ENCODE measurements around the gene SEMA4D.

The SEMA4D gene

DNA sequence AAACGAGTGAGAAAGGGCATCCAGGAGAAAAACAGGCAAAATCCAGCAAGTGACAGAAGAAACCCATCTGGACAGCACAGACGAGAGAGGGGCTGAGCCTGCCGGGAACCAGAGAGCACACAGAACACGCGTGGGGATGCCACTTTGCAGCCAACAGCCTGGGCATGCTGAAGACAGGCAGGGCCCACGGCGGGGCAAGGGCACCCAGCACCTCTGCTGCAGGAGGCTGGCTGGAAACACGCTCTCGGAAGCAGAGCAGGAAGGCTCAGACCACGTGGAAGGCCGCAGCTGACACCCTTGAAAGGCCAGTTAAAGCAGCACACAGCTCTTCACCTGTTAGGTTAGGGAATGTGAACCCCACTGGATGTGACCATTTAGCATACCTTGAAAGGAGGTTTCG lies 103.5 kb downstream of the SEMA4D start:
- Histone ChIP-seq H2BK120ac (ENCODE audit: low read depth, low read length) (no peak overlapping the region), H3K79me1 (ENCODE audit: low read depth, low read length) (no peaks in the 10 kb centered on the region), H4K8ac (ENCODE audit: low read depth, low read length) (no peak overlapping the region), H3K23ac (ENCODE audit: low read depth, low read length, poor library complexity) (no peak overlapping the region), H3K4ac (ENCODE audit: low read length) (no peak overlapping the region), H2AK5ac (ENCODE audit: low read depth, low read length) (no peak overlapping the region), H3K9ac (ENCODE audit: low read depth, low read length, poor library complexity) (no peak overlapping the region), H3K27me3 (ENCODE audit: control insufficient read depth in 3 of 3, insufficient read depth in 3 of 3, low read depth in 1 of 3, low read length in 3 of 3) (no peaks in the 10 kb centered on the region), H3K27ac (replicated peaks; ENCODE audit: low read length) (no peak overlapping the region), H2BK5ac (ENCODE audit: low read length) (no peak overlapping the region), H3K4me3 (ENCODE audit: low read length in 2 of 2) (no peak overlapping the region), H2AFZ (ENCODE audit: low read length) (no peak overlapping the region), H3K9me3 (replicated peaks in 1 of 2; ENCODE audit: control insufficient read depth in 2 of 2, insufficient read depth in 1 of 2, low read depth in 1 of 2, low read length in 2 of 2) (no peaks in the 10 kb centered on the region), H3K14ac (ENCODE audit: low read length) (no peak overlapping the region), H3K4me2 (ENCODE audit: insufficient read depth, low read length, poor library complexity, severe bottlenecking) (no peak overlapping the region), H3K18ac (ENCODE audit: low read length) (no peak overlapping the region), H4K91ac (ENCODE audit: low read depth, low read length, poor library complexity) (no peak overlapping the region), H3K36me3 (replicated peaks in 1 of 2; ENCODE audit: control insufficient read depth in 2 of 2, insufficient read depth in 2 of 2, low read length in 2 of 2) (peaks cover 4 to 35% of the 10 kb centered on the region in 2 donors), H2BK12ac (ENCODE audit: low read length) (no peak overlapping the region), H3K4me1 (ENCODE audit: control insufficient read depth in 2 of 2, insufficient read depth in 1 of 2, low read depth in 1 of 2, low read length in 2 of 2) (peaks cover 2 to 4% of the 10 kb centered on the region in 2 donors), H2BK15ac (ENCODE audit: low read length) (no peak overlapping the region)
- DNase-seq (ENCODE audit: low spot score): no peak
- no CpG with 5 or more reads among the region's 12 CpGs for WGBS, 2 donors (ENCODE audit: extremely low coverage in 2 of 2, insufficient read length in 2 of 2, insufficient replicate concordance in 1 of 2)

DNA sequence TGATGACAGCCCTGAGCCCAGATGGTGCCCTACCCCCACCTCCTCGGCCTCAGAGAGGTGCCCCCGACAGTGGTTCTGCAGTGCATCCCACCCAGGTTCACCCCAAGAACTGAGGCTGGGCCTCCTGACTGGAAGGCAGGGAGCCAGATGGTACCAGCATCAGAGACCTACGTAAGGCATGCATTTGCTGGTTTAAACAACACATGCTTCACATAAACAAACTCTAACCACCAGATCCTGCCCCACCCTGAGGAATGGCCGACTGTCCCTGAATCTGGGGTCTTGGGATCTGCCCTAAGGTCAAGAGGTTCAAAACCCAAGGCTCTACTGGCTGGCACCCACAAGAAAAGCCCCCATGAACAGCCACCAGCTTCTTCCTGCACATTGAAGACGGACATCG lies 106.3 kb downstream of the SEMA4D start:
- no peak overlapping the region for H4K8ac ChIP-seq (ENCODE audit: low read depth, low read length)

DNA sequence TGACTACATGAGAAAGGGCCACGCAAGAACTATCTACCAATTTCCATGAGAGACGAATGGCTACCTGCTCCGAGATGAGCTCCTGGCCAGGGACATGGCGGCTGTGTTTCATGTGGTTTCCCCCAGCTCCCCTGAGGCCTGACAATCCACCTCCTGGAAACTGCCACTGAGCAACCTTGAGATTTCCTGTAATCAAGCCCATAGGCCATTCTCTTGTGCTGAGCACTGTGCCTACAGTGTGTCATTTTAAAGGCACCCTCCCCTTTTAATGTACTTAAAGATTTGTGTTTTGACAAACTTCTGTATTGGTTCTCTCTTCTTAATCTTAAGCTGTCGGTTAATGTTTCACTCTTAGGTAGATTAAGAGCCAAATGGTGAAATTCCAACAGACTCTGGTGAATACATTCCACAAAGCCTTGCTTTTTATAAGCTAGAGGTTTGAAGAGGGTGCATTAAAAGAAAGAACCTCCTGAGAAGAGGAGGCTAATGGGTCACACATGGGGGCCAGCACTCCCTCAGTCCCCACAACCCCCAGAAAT lies 107.3 kb downstream of the SEMA4D start:
- no peak overlapping the region for H3K4ac ChIP-seq (ENCODE audit: low read length)
- no peak overlapping the region for H4K91ac ChIP-seq (ENCODE audit: low read depth, low read length, poor library complexity)
- H3K4me3 ChIP-seq (ENCODE audit: low read length in 2 of 2): no peak overlapping the region
- no peak overlapping the region for H2BK5ac ChIP-seq (ENCODE audit: low read length)
- H2AFZ ChIP-seq (ENCODE audit: low read length): no peak overlapping the region
- H3K14ac ChIP-seq (ENCODE audit: low read length): no peak overlapping the region
- no CpG with 5 or more reads among the region's 5 CpGs for WGBS, 2 donors (ENCODE audit: extremely low coverage in 2 of 2, insufficient read length in 2 of 2, insufficient replicate concordance in 1 of 2)
- H2BK12ac ChIP-seq (ENCODE audit: low read length): no peak overlapping the region
- H2BK120ac ChIP-seq (ENCODE audit: low read depth, low read length): no peak overlapping the region
- no peak overlapping the region for H2AK5ac ChIP-seq (ENCODE audit: low read depth, low read length)
- H3K27me3 ChIP-seq (ENCODE audit: control insufficient read depth in 3 of 3, insufficient read depth in 3 of 3, low read depth in 1 of 3, low read length in 3 of 3): no peaks in the 10 kb centered on the region
- no peak overlapping the region for H3K23ac ChIP-seq (ENCODE audit: low read depth, low read length, poor library complexity)
- no peaks in the 10 kb centered on the region for H3K9me3 ChIP-seq (replicated peaks in 1 of 2; ENCODE audit: control insufficient read depth in 2 of 2, insufficient read depth in 1 of 2, low read depth in 1 of 2, low read length in 2 of 2)
- H3K18ac ChIP-seq (ENCODE audit: low read length): no peak overlapping the region
- H2BK15ac ChIP-seq (ENCODE audit: low read length): no peak overlapping the region
- no peak overlapping the region for H3K4me2 ChIP-seq (ENCODE audit: insufficient read depth, low read length, poor library complexity, severe bottlenecking)
- no peak overlapping the region for H4K8ac ChIP-seq (ENCODE audit: low read depth, low read length)
- H3K79me1 ChIP-seq (ENCODE audit: low read depth, low read length): no peaks in the 10 kb centered on the region
- no peak for DNase-seq (ENCODE audit: low spot score)
- no peak overlapping the region for H3K27ac ChIP-seq (replicated peaks; ENCODE audit: low read length)
- H3K9ac ChIP-seq (ENCODE audit: low read depth, low read length, poor library complexity): no peak overlapping the region
- peaks cover 30 to 56% of the 10 kb centered on the region in 2 donors for H3K36me3 ChIP-seq (replicated peaks in 1 of 2; ENCODE audit: control insufficient read depth in 2 of 2, insufficient read depth in 2 of 2, low read length in 2 of 2)
- peaks cover 2 to 4% of the 10 kb centered on the region in 2 donors for H3K4me1 ChIP-seq (ENCODE audit: control insufficient read depth in 2 of 2, insufficient read depth in 1 of 2, low read depth in 1 of 2, low read length in 2 of 2)

More for the DNA sequence above, 106.3 kb downstream of the SEMA4D start:
- Histone ChIP-seq H3K27ac (replicated peaks; ENCODE audit: low read length) (no peak overlapping the region), H3K79me1 (ENCODE audit: low read depth, low read length) (no peaks in the 10 kb centered on the region), H3K4me2 (ENCODE audit: insufficient read depth, low read length, poor library complexity, severe bottlenecking) (no peak overlapping the region), H2AFZ (ENCODE audit: low read length) (no peak overlapping the region), H3K9ac (ENCODE audit: low read depth, low read length, poor library complexity) (no peak overlapping the region), H3K4me1 (ENCODE audit: control insufficient read depth in 2 of 2, insufficient read depth in 1 of 2, low read depth in 1 of 2, low read length in 2 of 2) (peaks cover 2 to 4% of the 10 kb centered on the region in 2 donors), H2BK12ac (ENCODE audit: low read length) (no peak overlapping the region), H3K23ac (ENCODE audit: low read depth, low read length, poor library complexity) (no peak overlapping the region), H4K91ac (ENCODE audit: low read depth, low read length, poor library complexity) (no peak overlapping the region), H2BK120ac (ENCODE audit: low read depth, low read length) (no peak overlapping the region), H2BK5ac (ENCODE audit: low read length) (no peak overlapping the region), H3K9me3 (replicated peaks in 1 of 2; ENCODE audit: control insufficient read depth in 2 of 2, insufficient read depth in 1 of 2, low read depth in 1 of 2, low read length in 2 of 2) (no peaks in the 10 kb centered on the region), H3K4ac (ENCODE audit: low read length) (no peak overlapping the region), H3K4me3 (ENCODE audit: low read length in 2 of 2) (no peak overlapping the region), H2BK15ac (ENCODE audit: low read length) (no peak overlapping the region), H2AK5ac (ENCODE audit: low read depth, low read length) (no peak overlapping the region), H3K27me3 (ENCODE audit: control insufficient read depth in 3 of 3, insufficient read depth in 3 of 3, low read depth in 1 of 3, low read length in 3 of 3) (no peaks in the 10 kb centered on the region), H3K14ac (ENCODE audit: low read length) (no peak overlapping the region), H3K18ac (ENCODE audit: low read length) (no peak overlapping the region), H3K36me3 (replicated peaks in 1 of 2; ENCODE audit: control insufficient read depth in 2 of 2, insufficient read depth in 2 of 2, low read length in 2 of 2) (peaks cover 23 to 53% of the 10 kb centered on the region in 2 donors)
- WGBS, 2 donors (ENCODE audit: extremely low coverage in 2 of 2, insufficient read length in 2 of 2, insufficient replicate concordance in 1 of 2): no CpG with 5 or more reads among the region's 6 CpGs
- DNase-seq (ENCODE audit: low spot score): no peak

DNA sequence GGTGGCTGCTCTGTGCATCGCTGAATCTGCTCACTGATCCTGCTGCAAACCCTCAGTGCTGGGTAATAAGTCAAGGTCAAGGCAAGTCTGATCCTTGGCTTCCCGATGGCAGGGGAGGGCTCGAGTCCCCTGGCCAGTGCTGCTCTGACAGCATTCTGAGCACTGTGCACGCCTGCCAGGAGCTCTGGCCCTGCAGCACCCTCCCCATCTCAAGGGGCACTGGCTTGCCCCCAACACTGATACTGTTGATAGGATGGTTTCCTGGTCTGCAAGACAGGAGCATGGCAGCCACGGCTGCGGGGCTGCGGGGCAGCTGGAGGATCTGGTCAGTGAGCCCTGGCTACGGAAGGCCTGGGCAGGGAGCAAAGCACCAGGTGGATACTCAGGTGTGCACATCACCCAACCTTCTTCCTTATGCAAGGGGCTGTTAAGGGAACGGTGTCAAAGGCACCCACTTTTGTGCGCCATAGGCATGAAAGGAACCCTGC lies 107.8 kb downstream of the SEMA4D start:
- Histone ChIP-seq H3K27ac (replicated peaks; ENCODE audit: low read length) (no peak overlapping the region), H3K23ac (ENCODE audit: low read depth, low read length, poor library complexity) (no peak overlapping the region), H3K4ac (ENCODE audit: low read length) (no peak overlapping the region), H4K8ac (ENCODE audit: low read depth, low read length) (no peak overlapping the region), H3K36me3 (replicated peaks in 1 of 2; ENCODE audit: control insufficient read depth in 2 of 2, insufficient read depth in 2 of 2, low read length in 2 of 2) (peaks cover 30 to 56% of the 10 kb centered on the region in 2 donors), H3K4me1 (ENCODE audit: control insufficient read depth in 2 of 2, insufficient read depth in 1 of 2, low read depth in 1 of 2, low read length in 2 of 2) (peaks cover 2 to 4% of the 10 kb centered on the region in 2 donors), H4K91ac (ENCODE audit: low read depth, low read length, poor library complexity) (no peak overlapping the region), H3K14ac (ENCODE audit: low read length) (peak overlapping the region; percentile 87), H2BK120ac (ENCODE audit: low read depth, low read length) (peak overlapping the region; percentile 75), H2BK15ac (ENCODE audit: low read length) (no peak overlapping the region), H3K4me3 (ENCODE audit: low read length in 2 of 2) (no peak overlapping the region), H3K4me2 (ENCODE audit: insufficient read depth, low read length, poor library complexity, severe bottlenecking) (no peak overlapping the region), H2BK5ac (ENCODE audit: low read length) (no peak overlapping the region), H3K9me3 (replicated peaks in 1 of 2; ENCODE audit: control insufficient read depth in 2 of 2, insufficient read depth in 1 of 2, low read depth in 1 of 2, low read length in 2 of 2) (no peaks in the 10 kb centered on the region), H2BK12ac (ENCODE audit: low read length) (no peak overlapping the region), H2AK5ac (ENCODE audit: low read depth, low read length) (no peak overlapping the region), H3K9ac (ENCODE audit: low read depth, low read length, poor library complexity) (peak overlapping the region; percentile 34), H2AFZ (ENCODE audit: low read length) (no peak overlapping the region), H3K18ac (ENCODE audit: low read length) (peak overlapping the region; percentile 45), H3K27me3 (ENCODE audit: control insufficient read depth in 3 of 3, insufficient read depth in 3 of 3, low read depth in 1 of 3, low read length in 3 of 3) (no peaks in the 10 kb centered on the region), H3K79me1 (ENCODE audit: low read depth, low read length) (no peaks in the 10 kb centered on the region)
- DNase-seq (ENCODE audit: low spot score): no peak
- WGBS, 2 donors (ENCODE audit: extremely low coverage in 2 of 2, insufficient read length in 2 of 2, insufficient replicate concordance in 1 of 2): no CpG with 5 or more reads among the region's 10 CpGs

Data from neuronal stem cell (in vitro differentiated cells).